Activated T-cell treated with anti-CD3 and anti-CD28 coated beads, Interleukin-2, amount 50 U/mL, for 72 hours (primary cell): Measurements from ENCODE around the gene INHBB. TPM values are rescaled to one million over a fixed set of nuclear protein-coding genes. Genes with fewer than 3 reads are reported as not detected.
A peak's percentile ranks its signal among the peaks of the same experiment; 100 is the strongest.
"Not testable (repeated sequence)": the region's sequence is repeated elsewhere in the genome, so short reads cannot be mapped to it uniquely, and the experiment has no call there.

ENCODE experiments used
- ATAC-seq, 2 donors: fragments of 150-1000 bp; cut with Tn5 transposase; replicated peaks in 1 of 2; 2 replicates each; pipeline ENCODE4 v1.10.0; 2021; ENCODE audit warnings: moderate library complexity in 2 of 2, mild to moderate bottlenecking in 1 of 2
- DNase-seq, 2 donors: peaks; one replicate each; pipeline ENCODE4 v3.0.0; 2021 to 2022; ENCODE audit warnings: mixed read lengths in 1 of 2
- H3K27ac Mint-ChIP-seq: one replicate; pipeline ENCODE4 v1.8.0; 2022; ENCODE audit warnings: mild to moderate bottlenecking, moderate library complexity, mixed read lengths
- H3K27me3 Mint-ChIP-seq: one replicate; pipeline ENCODE4 v1.8.0; 2022; ENCODE audit warnings: low read depth, mixed read lengths
- H3K36me3 Mint-ChIP-seq, 2 donors: one replicate each; pipeline ENCODE4 v1.8.0; 2022; ENCODE audit warnings: mixed read lengths in 2 of 2, mild to moderate bottlenecking in 1 of 2; ENCODE audit not compliant: insufficient read depth in 2 of 2
- H3K4me1 Mint-ChIP-seq: one replicate; pipeline ENCODE4 v1.8.0; 2022; ENCODE audit warnings: low read depth, mixed read lengths
- H3K4me3 Mint-ChIP-seq, 2 donors: one replicate each; pipeline ENCODE4 v1.8.0; 2022; ENCODE audit warnings: mild to moderate bottlenecking in 2 of 2, mixed read lengths in 2 of 2, moderate library complexity in 2 of 2
- H3K9me3 Mint-ChIP-seq, 2 donors: one replicate each; pipeline ENCODE4 v1.8.0; 2022; ENCODE audit warnings: mixed read lengths in 2 of 2
- total RNA-seq, 2 donors: library from RNA; stranded (reverse); gene quantifications; one replicate each; pipeline ENCODE4 v1.2.3, GENCODE V29; 2022

INHBB gene
- total RNA-seq, 2 donors from 2014 or later, result not detected

GRCh38 chr2:120310841-120311240 lies 35.1 kb upstream of the INHBB start:
- H3K9me3 Mint-ChIP-seq, ATAC-seq, H3K27ac Mint-ChIP-seq: not testable (repeated sequence)

DNA sequence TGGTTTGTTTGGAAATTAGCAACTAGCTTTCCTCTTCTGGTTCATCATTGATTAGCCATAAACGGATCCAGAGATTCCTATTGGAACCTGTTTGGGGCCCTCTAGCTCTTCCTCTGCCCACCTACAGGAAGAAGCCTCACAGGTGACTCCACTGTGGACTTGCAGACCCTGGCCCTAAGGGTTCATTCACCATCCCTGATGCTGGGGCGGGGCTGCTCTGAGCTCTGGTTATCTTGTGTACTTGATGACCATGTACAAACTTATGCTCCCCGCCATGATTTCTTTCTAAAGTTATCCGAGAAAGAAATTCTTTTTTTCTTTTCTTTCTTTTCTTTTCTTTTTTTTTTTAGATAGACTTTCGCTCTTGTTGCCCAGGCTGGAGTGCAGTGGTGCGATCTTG lies 33.9 kb upstream of the INHBB start:
- no peak overlapping the region for H3K4me3 Mint-ChIP-seq
- H3K27ac Mint-ChIP-seq, result no peak overlapping the region
- no peak for ATAC-seq

More at GRCh38 chr2:120310841-120311240, 35.1 kb upstream of the INHBB start:
- H3K27me3 Mint-ChIP-seq, H3K4me3 Mint-ChIP-seq, H3K36me3 Mint-ChIP-seq, DNase-seq: not testable (repeated sequence)
- H3K4me1 Mint-ChIP-seq, result peaks cover 41% of the 10 kb centered on the region

DNA sequence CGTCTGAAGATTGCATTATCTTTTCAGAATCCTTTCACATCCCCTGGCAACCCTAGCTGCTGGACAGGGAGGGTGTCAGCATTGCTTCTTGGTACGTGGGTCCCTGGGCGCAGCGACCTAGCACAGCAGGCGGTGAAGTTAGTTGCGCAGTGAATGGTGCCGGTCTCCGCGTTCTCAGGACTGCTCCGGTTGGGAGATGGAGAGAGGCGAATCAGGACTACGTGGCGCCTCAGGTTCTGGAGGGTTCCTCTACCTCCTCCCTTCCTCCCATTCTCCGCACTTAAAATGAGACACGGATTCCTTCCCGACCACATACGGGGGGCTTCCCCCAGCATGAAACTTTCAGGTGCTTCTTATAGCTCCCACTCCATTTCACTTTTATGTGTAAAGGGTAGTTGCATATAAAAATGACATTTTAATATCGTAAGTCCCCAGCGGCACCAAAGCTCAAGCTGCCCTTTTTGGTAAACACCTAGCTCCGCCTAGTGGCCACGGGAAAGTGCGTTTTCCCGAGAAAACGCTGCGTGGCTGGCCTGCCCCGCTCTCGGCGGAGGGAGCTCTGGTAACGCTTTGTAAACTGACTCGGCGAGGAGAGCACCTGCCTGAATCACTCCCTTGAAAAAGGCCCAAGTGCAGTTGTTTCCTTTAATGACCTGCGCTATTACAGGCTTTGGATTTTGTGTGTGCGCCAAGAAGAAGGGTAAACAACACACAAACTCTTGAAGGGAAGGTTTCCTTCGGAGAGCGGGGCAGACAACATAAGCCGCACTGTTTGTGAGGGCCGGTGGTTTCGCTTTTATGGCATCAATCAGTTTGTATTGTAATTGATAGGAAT lies 32.9 kb upstream of the INHBB start:
- peaks cover 41% of the 10 kb centered on the region for H3K4me1 Mint-ChIP-seq
- peak overlapping the region; percentile 68 for H3K27ac Mint-ChIP-seq
- H3K27me3 Mint-ChIP-seq, result no peaks in the 10 kb centered on the region

More for the DNA sequence above, 33.9 kb upstream of the INHBB start:
- peaks cover 41% of the 10 kb centered on the region for H3K4me1 Mint-ChIP-seq
- H3K27me3 Mint-ChIP-seq, result no peaks in the 10 kb centered on the region
- no peak for DNase-seq
- no peaks in the 10 kb centered on the region for H3K9me3 Mint-ChIP-seq
- no peaks in the 10 kb centered on the region for H3K36me3 Mint-ChIP-seq

GRCh38 chr2:120313695-120314615 lies 32.0 kb upstream of the INHBB start:
- DNase-seq, result no peak
- Mint-ChIP-seq H3K36me3 (no peaks in the 10 kb centered on the region), H3K4me3 (peak overlapping the region; percentile 72 to 79), H3K27ac (no peak overlapping the region), H3K9me3 (no peaks in the 10 kb centered on the region), H3K4me1 (peaks cover 41% of the 10 kb centered on the region), H3K27me3 (no peaks in the 10 kb centered on the region)
- no peak for ATAC-seq

More for the DNA sequence above, 32.9 kb upstream of the INHBB start:
- ATAC-seq, result peak; percentile 76 to 83
- peak; percentile 79 to 81 for DNase-seq
- Mint-ChIP-seq H3K9me3 (no peaks in the 10 kb centered on the region), H3K4me3 (peak overlapping the region; percentile 72 to 79), H3K36me3 (no peaks in the 10 kb centered on the region)

- peak overlapping the region; percentile 7 to 79 for H3K4me3 Mint-ChIP-seq
- H3K36me3 Mint-ChIP-seq, result no peaks in the 10 kb centered on the region
- no peak overlapping the region for H3K27ac Mint-ChIP-seq
- ATAC-seq (peak in 1 of 2 donors; percentile 49), DNase-seq (peak; percentile 12 to 15)
- H3K27me3 Mint-ChIP-seq, result no peaks in the 10 kb centered on the region
- H3K9me3 Mint-ChIP-seq, result no peaks in the 10 kb centered on the region
- H3K4me1 Mint-ChIP-seq, result peaks cover 41% of the 10 kb centered on the region
Observed at GRCh38 chr2:120314690-120315366, 31.1 kb upstream of the INHBB start.

GRCh38 chr2:120315367-120316033 lies 30.4 kb upstream of the INHBB start:
- ATAC-seq (no peak), DNase-seq (no peak)
- Mint-ChIP-seq H3K4me3 (no peak overlapping the region), H3K4me1 (peaks cover 36% of the 10 kb centered on the region), H3K9me3 (no peaks in the 10 kb centered on the region), H3K27me3 (no peaks in the 10 kb centered on the region), H3K27ac (no peak overlapping the region), H3K36me3 (no peaks in the 10 kb centered on the region)

- Mint-ChIP-seq H3K4me3 (no peak overlapping the region), H3K27me3 (no peaks in the 10 kb centered on the region), H3K4me1 (peaks cover 32% of the 10 kb centered on the region), H3K27ac (no peak overlapping the region), H3K9me3 (no peaks in the 10 kb centered on the region), H3K36me3 (no peaks in the 10 kb centered on the region)
- ATAC-seq (no peak), DNase-seq (no peak)
Observed at GRCh38 chr2:120316071-120316470, 29.9 kb upstream of the INHBB start.

GRCh38 chr2:120316528-120317179 lies 29.3 kb upstream of the INHBB start:
- ATAC-seq (no peak), DNase-seq (no peak)
- no peaks in the 10 kb centered on the region for H3K36me3 Mint-ChIP-seq
- no peaks in the 10 kb centered on the region for H3K27me3 Mint-ChIP-seq
- no peak overlapping the region for H3K27ac Mint-ChIP-seq
- H3K9me3 Mint-ChIP-seq, result no peaks in the 10 kb centered on the region
- no peak overlapping the region for H3K4me3 Mint-ChIP-seq
- H3K4me1 Mint-ChIP-seq, result peaks cover 33% of the 10 kb centered on the region

GRCh38 chr2:120317180-120317533 lies 28.8 kb upstream of the INHBB start:
- H3K27me3 Mint-ChIP-seq, result no peaks in the 10 kb centered on the region

GRCh38 chr2:120317916-120318315 lies 28.0 kb upstream of the INHBB start:
- H3K9me3 Mint-ChIP-seq, result no peaks in the 10 kb centered on the region
- H3K36me3 Mint-ChIP-seq, result no peaks in the 10 kb centered on the region
- no peaks in the 10 kb centered on the region for H3K27me3 Mint-ChIP-seq

More at GRCh38 chr2:120317180-120317533, 28.8 kb upstream of the INHBB start:
- Mint-ChIP-seq H3K36me3 (no peaks in the 10 kb centered on the region), H3K4me3 (no peak overlapping the region), H3K9me3 (no peaks in the 10 kb centered on the region), H3K27ac (no peak overlapping the region), H3K4me1 (peaks cover 35% of the 10 kb centered on the region)
- no peak for DNase-seq
- ATAC-seq, result no peak

GRCh38 chr2:120318626-120319025 lies 27.3 kb upstream of the INHBB start:
- no peak overlapping the region for H3K4me3 Mint-ChIP-seq
- no peaks in the 10 kb centered on the region for H3K27me3 Mint-ChIP-seq
- no peaks in the 10 kb centered on the region for H3K36me3 Mint-ChIP-seq
- H3K4me1 Mint-ChIP-seq, result peaks cover 22% of the 10 kb centered on the region
- DNase-seq, result no peak
- no peak for ATAC-seq
- H3K27ac Mint-ChIP-seq, result no peak overlapping the region
- no peaks in the 10 kb centered on the region for H3K9me3 Mint-ChIP-seq

More at GRCh38 chr2:120317916-120318315, 28.0 kb upstream of the INHBB start:
- ATAC-seq, result no peak
- DNase-seq, result no peak
- Mint-ChIP-seq H3K4me1 (peaks cover 29% of the 10 kb centered on the region), H3K27ac (no peak overlapping the region), H3K4me3 (no peak overlapping the region)

GRCh38 chr2:120319123-120319522 lies 26.8 kb upstream of the INHBB start:
- no peak for ATAC-seq
- no peaks in the 10 kb centered on the region for H3K36me3 Mint-ChIP-seq
- H3K4me3 Mint-ChIP-seq, result no peak overlapping the region
- H3K4me1 Mint-ChIP-seq, result peaks cover 17% of the 10 kb centered on the region
- no peak overlapping the region for H3K27ac Mint-ChIP-seq
- DNase-seq, result no peak
- no peaks in the 10 kb centered on the region for H3K27me3 Mint-ChIP-seq
- no peaks in the 10 kb centered on the region for H3K9me3 Mint-ChIP-seq
